Esophagus squamous epithelium (tissue), 5 donors: ENCODE data around the gene NUDT1. TPM values are rescaled to one million over a fixed set of nuclear protein-coding genes. Genes with fewer than 3 reads are reported as not detected.

Experiments
- DNase-seq: peaks from one replicate; lab custom pipeline; 2025; lab: John Stamatoyannopoulos, UW
- H3K27ac ChIP-seq, 4 donors: fragments of 200-600 bp; sonication (generic); one replicate each; pipeline ENCODE4 v1.5.1; 2016 to 2019; ENCODE audit warnings: mild to moderate bottlenecking in 1 of 4
- H3K27me3 ChIP-seq, 4 donors: fragments of 200-600 bp; sonication (generic); 1 replicate in 3 of 4; 2 replicates in 1 of 4; pipeline versions ENCODE4 v1.5.1 to v1.6.0; 2017 to 2021; ENCODE audit warnings: antibody characterized with exemption in 1 of 4
- H3K36me3 ChIP-seq, 3 donors: fragments of 200-600 bp; sonication (generic); one replicate each; pipeline ENCODE4 v1.5.1; 2016 to 2019
- H3K4me1 ChIP-seq, 3 donors: fragments of 200-600 bp; sonication (generic); one replicate each; pipeline ENCODE4 v1.5.1; 2017 to 2019
- H3K4me3 ChIP-seq, 4 donors: fragments of 200-600 bp; sonication (generic); 1 replicate in 3 of 4; 2 replicates in 1 of 4; pipeline ENCODE4 v1.5.1; 2016 to 2019; ENCODE audit warnings: mild to moderate bottlenecking in 2 of 4, moderate library complexity in 1 of 4
- H3K9me3 ChIP-seq, 3 donors: fragments of 200-600 bp; sonication (generic); one replicate each; pipeline ENCODE4 v1.5.1; 2016 to 2019
- CTCF ChIP-seq, 6 experiments: fragments of 450-650 bp in 4 of 6; fragments of 200-600 bp in 2 of 6; sonication (generic) in 2 of 6; IDR thresholded peaks; one replicate each; pipeline ENCODE4 v1.5.1; 2016 to 2019; ENCODE audit warnings: antibody characterized with exemption in 6 of 6, mild to moderate bottlenecking in 4 of 6, moderate library complexity in 4 of 6
- POLR2A ChIP-seq, 4 donors: fragments of 450-650 bp; IDR thresholded peaks; one replicate each; pipeline ENCODE4 v1.6.1; 2017; ENCODE audit warnings: antibody characterized with exemption in 4 of 4, mild to moderate bottlenecking in 4 of 4, moderate library complexity in 3 of 4
- WGBS, 2 donors: methylation state at CpG; one replicate each; pipeline ENCODE4 v1.1.5; 2018; 5-methylcytosine and 5-hydroxymethylcytosine counted together
- intact Hi-C: fragments of 100-400 bp; cut with DNase I; formaldehyde crosslinking; loops from one replicate; pipeline ENCODE4 v1.15.0; 2022
- total RNA-seq, 4 donors: library from RNA; depleted of rRNA; stranded (reverse); fragments of >200 nt; gene quantifications; one replicate each; pipeline ENCODE4 v1.1.0, GENCODE V29; 2016
- donor health status: DM: yes; HTN: yes; CAD: no.

Gene NUDT1
- total RNA-seq, 4 donors from 2014 or later, result 16.3 to 51.7 (median 28.2) TPM

- WGBS, 2 donors, result 89 to 91% methylated on average over 4 to 6 of the region's 10 CpGs
- no peak for DNase-seq
Observed at GRCh38 chr7:2269991-2270460, 28.0 kb downstream of the NUDT1 start.

GRCh38 chr7:2270495-2270894, 28.5 kb downstream of the NUDT1 start:
- no peak overlapping the region for H3K27ac ChIP-seq
- no peak for DNase-seq
- intact Hi-C loops, result no loop called here
- TF ChIP-seq POLR2A (IDR thresholded peaks at IDR 0.05), result no peak
- no peak for TF ChIP-seq CTCF (IDR thresholded peaks at IDR 0.05)
- H3K36me3 ChIP-seq, result peaks cover 4 to 52% (median 14%) of the 10 kb centered on the region in 3 donors
- no peaks in the 10 kb centered on the region for H3K9me3 ChIP-seq
- peaks cover 0 to 18% (median 0%) of the 10 kb centered on the region in 3 donors for H3K4me1 ChIP-seq
- 71 to 90% methylated on average over 2 to 4 of the region's 8 CpGs for WGBS, 2 donors
- H3K4me3 ChIP-seq, result no peak overlapping the region
- H3K27me3 ChIP-seq, result no peaks in the 10 kb centered on the region

More at GRCh38 chr7:2269991-2270460, 28.0 kb downstream of the NUDT1 start:
- TF ChIP-seq CTCF (IDR thresholded peaks at IDR 0.05) (no peak), POLR2A (IDR thresholded peaks at IDR 0.05) (no peak)
- peaks cover 0 to 18% (median 0%) of the 10 kb centered on the region in 3 donors for H3K4me1 ChIP-seq
- no peaks in the 10 kb centered on the region for H3K9me3 ChIP-seq
- peaks cover 4 to 49% (median 14%) of the 10 kb centered on the region in 3 donors for H3K36me3 ChIP-seq
- no peak overlapping the region for H3K4me3 ChIP-seq
- no peaks in the 10 kb centered on the region for H3K27me3 ChIP-seq
- peak overlapping the region in 1 of 4 donors; percentile 43 for H3K27ac ChIP-seq
- intact Hi-C loops, result no loop called here

GRCh38 chr7:2271273-2272026, 29.4 kb downstream of the NUDT1 start:
- WGBS, 2 donors, result 53 to 80% methylated on average over 11 to 14 of the region's 27 CpGs
- H3K27ac ChIP-seq, result no peak overlapping the region
- peaks cover 4 to 59% (median 14%) of the 10 kb centered on the region in 3 donors for H3K36me3 ChIP-seq
- peaks cover 0 to 14% (median 0%) of the 10 kb centered on the region in 3 donors for H3K4me1 ChIP-seq
- H3K4me3 ChIP-seq, result no peak overlapping the region
- H3K27me3 ChIP-seq, result no peaks in the 10 kb centered on the region
- TF ChIP-seq POLR2A (IDR thresholded peaks at IDR 0.05) (no peak), CTCF (IDR thresholded peaks at IDR 0.05) (no peak)
- no peaks in the 10 kb centered on the region for H3K9me3 ChIP-seq
- intact Hi-C loops, result no loop called here
- DNase-seq, result no peak

GRCh38 chr7:2272031-2272430, 30.0 kb downstream of the NUDT1 start:
- 77 to 93% methylated on average over 5 to 7 of the region's 9 CpGs for WGBS, 2 donors
- Histone ChIP-seq H3K36me3 (peaks cover 4 to 65% (median 14%) of the 10 kb centered on the region in 3 donors), H3K27ac (no peak overlapping the region), H3K4me3 (no peak overlapping the region), H3K9me3 (no peaks in the 10 kb centered on the region), H3K4me1 (peaks cover 0 to 9% (median 0%) of the 10 kb centered on the region in 3 donors), H3K27me3 (no peaks in the 10 kb centered on the region)
- TF ChIP-seq POLR2A (IDR thresholded peaks at IDR 0.05) (no peak), CTCF (IDR thresholded peaks at IDR 0.05) (no peak)
- DNase-seq, result no peak
- intact Hi-C loops, result no loop called here

GRCh38 chr7:2273866-2274265, 31.8 kb downstream of the NUDT1 start:
- H3K4me3 ChIP-seq, result no peak overlapping the region
- no peaks in the 10 kb centered on the region for H3K27me3 ChIP-seq
- intact Hi-C loops, result no loop called here
- no peak overlapping the region for H3K27ac ChIP-seq
- H3K4me1 ChIP-seq, result peaks cover 0 to 8% (median 0%) of the 10 kb centered on the region in 3 donors
- peaks cover 4 to 68% (median 14%) of the 10 kb centered on the region in 3 donors for H3K36me3 ChIP-seq
- 95 to 96% methylated on average over 15 to 16 of the region's 20 CpGs for WGBS, 2 donors
- no peak for DNase-seq
- no peaks in the 10 kb centered on the region for H3K9me3 ChIP-seq
- no peak for TF ChIP-seq CTCF (IDR thresholded peaks at IDR 0.05)
- TF ChIP-seq POLR2A (IDR thresholded peaks at IDR 0.05), result no peak
